GM23338 (cell line): ENCODE data around the gene CAPN14. TPM values are rescaled to one million over a fixed set of nuclear protein-coding genes. Genes with fewer than 3 reads are reported as not detected.

ENCODE experiments used
- ATAC-seq: fragments of 200-7000 bp; cut with Tn5 transposase; 3 replicates; pipeline ENCODE4 v1.9.1; 2020
- DNase-seq: peaks from one replicate; pipeline ENCODE4 v3.0.0-alpha.2; 2015; ENCODE audit warnings: low spot score
- H2AFZ ChIP-seq: fragments of 200-600 bp; sonication (generic); 2 replicates; pipeline ENCODE4 v1.8.0; 2016; ENCODE audit warnings: antibody characterized with exemption, mild to moderate bottlenecking, moderate library complexity
- H3F3A ChIP-seq: fragments of 200-600 bp; sonication (generic); replicated peaks from 2 replicates; pipeline ENCODE4 v1.8.0; 2017; ENCODE audit warnings: antibody characterized with exemption, mixed run types, low read depth
- H3K27ac ChIP-seq: fragments of 200-600 bp; sonication (generic); 2 replicates; pipeline ENCODE4 v1.6.1; 2016; ENCODE audit warnings: low read depth
- H3K27me3 ChIP-seq: fragments of 200-600 bp; sonication (generic); 2 replicates; pipeline ENCODE4 v1.8.0; 2016; ENCODE audit warnings: mild to moderate bottlenecking, mixed run types, moderate library complexity; ENCODE audit not compliant: insufficient read depth
- H3K36me3 ChIP-seq: fragments of 200-600 bp; sonication (generic); 2 replicates; pipeline ENCODE4 v1.8.0; 2016; ENCODE audit warnings: mild to moderate bottlenecking; ENCODE audit not compliant: insufficient read depth
- H3K4me1 ChIP-seq: fragments of 200-600 bp; sonication (generic); 2 replicates; pipeline ENCODE4 v1.8.0; 2016; ENCODE audit warnings: mild to moderate bottlenecking, moderate library complexity; ENCODE audit not compliant: insufficient read depth
- H3K4me2 ChIP-seq: fragments of 200-600 bp; sonication (generic); 2 replicates; pipeline ENCODE4 v1.7.1; 2017; ENCODE audit warnings: mixed run types
- H3K4me3 ChIP-seq: fragments of 200-600 bp; sonication (generic); 2 replicates; pipeline ENCODE4 v1.6.1; 2016; ENCODE audit warnings: mixed run types
- H3K79me2 ChIP-seq: fragments of 200-600 bp; sonication (generic); replicated peaks from 2 replicates; pipeline ENCODE4 v1.8.0; 2017; ENCODE audit warnings: mild to moderate bottlenecking; ENCODE audit not compliant: insufficient read depth
- H3K9me2 ChIP-seq: fragments of 200-600 bp; sonication (generic); 2 replicates; pipeline ENCODE4 v1.8.0; 2017; ENCODE audit not compliant: insufficient read depth
- H4K20me1 ChIP-seq: fragments of 200-600 bp; sonication (generic); replicated peaks from 2 replicates; pipeline ENCODE4 v1.8.0; 2017; ENCODE audit warnings: mild to moderate bottlenecking; ENCODE audit not compliant: insufficient read depth
- H3K27ac Mint-ChIP-seq: 2 replicates; pipeline ENCODE4 v1.8.0; 2020; ENCODE audit warnings: inconsistent platforms, mild to moderate bottlenecking, moderate library complexity, mixed read lengths
- H3K27me3 Mint-ChIP-seq: 3 replicates; pipeline ENCODE4 v1.8.0; 2022; ENCODE audit warnings: low read depth, mild to moderate bottlenecking, moderate library complexity, mixed read lengths, inconsistent platforms; ENCODE audit not compliant: insufficient read depth, poor library complexity
- H3K36me3 Mint-ChIP-seq: 3 replicates; pipeline ENCODE4 v1.8.0; 2021; ENCODE audit warnings: low read depth, mild to moderate bottlenecking, inconsistent platforms, moderate library complexity, mixed read lengths
- H3K4me1 Mint-ChIP-seq: 3 replicates; pipeline ENCODE4 v1.8.0; 2020; ENCODE audit warnings: mild to moderate bottlenecking, inconsistent platforms, mixed read lengths
- H3K4me3 Mint-ChIP-seq: 3 replicates; pipeline ENCODE4 v1.8.0; 2021; ENCODE audit warnings: moderate library complexity, mild to moderate bottlenecking, inconsistent platforms, mixed read lengths
- H3K9me3 Mint-ChIP-seq: 3 replicates; pipeline ENCODE4 v1.8.0; 2020; ENCODE audit warnings: moderate library complexity, mild to moderate bottlenecking, inconsistent platforms, mixed read lengths
- CREB1 ChIP-seq: fragments of 250-450 bp; sonication (Bioruptor Pico); IDR thresholded peaks from 2 replicates; pipeline ENCODE4 v1.5.0; 2020; ENCODE audit warnings: low read depth, mild to moderate bottlenecking, moderate library complexity
- CTCF ChIP-seq, 2 experiments: fragments of 200-600 bp in 1 of 2; sonication (generic) in 1 of 2; conservative IDR thresholded peaks; 2 replicates each; pipeline versions ENCODE4 v1.5.1 to v1.6.1; 2016 to 2017; ENCODE audit warnings: antibody characterized with exemption in 2 of 2, low read depth in 2 of 2, mild to moderate bottlenecking in 2 of 2, moderate library complexity in 1 of 2
- ETS1 ChIP-seq: IDR thresholded peaks from 2 replicates; pipeline ENCODE4 v1.6.1; 2016; ENCODE audit warnings: antibody characterized with exemption
- EZH2 ChIP-seq: fragments of 200-600 bp; sonication (generic); IDR thresholded peaks from one replicate; pipeline ENCODE4 v1.8.0; 2017; ENCODE audit warnings: antibody characterized with exemption, mild to moderate bottlenecking, low read depth; ENCODE audit not compliant: unreplicated experiment
- EZH2phosphoT487 ChIP-seq: fragments of 200-600 bp; sonication (generic); IDR thresholded peaks from one replicate; pipeline ENCODE4 v1.8.1; 2018; ENCODE audit warnings: antibody characterized with exemption; ENCODE audit not compliant: unreplicated experiment
- JUNB ChIP-seq: IDR thresholded peaks from one replicate; pipeline ENCODE4 v1.6.1; 2016; ENCODE audit warnings: antibody characterized with exemption; ENCODE audit not compliant: unreplicated experiment
- NANOG ChIP-seq: IDR thresholded peaks from 2 replicates; pipeline ENCODE4 v1.6.1; 2016; ENCODE audit warnings: antibody characterized with exemption, borderline replicate concordance
- POLR2AphosphoS5 ChIP-seq: IDR thresholded peaks from 2 replicates; pipeline ENCODE4 v1.6.1; 2016; ENCODE audit warnings: antibody characterized with exemption, low read depth
- REST ChIP-seq: IDR thresholded peaks from one replicate; pipeline ENCODE4 v1.6.1; 2018; ENCODE audit warnings: antibody characterized with exemption; ENCODE audit not compliant: unreplicated experiment
- STAT1 ChIP-seq: IDR thresholded peaks from one replicate; pipeline ENCODE4 v1.6.1; 2016; ENCODE audit warnings: antibody characterized with exemption; ENCODE audit not compliant: unreplicated experiment
- ZNF114 ChIP-seq: fragments of 250-450 bp; sonication (Bioruptor Pico); IDR thresholded peaks from 2 replicates; pipeline ENCODE4 v1.5.0; 2020; ENCODE audit warnings: mild to moderate bottlenecking, moderate library complexity
- ZNF331 ChIP-seq: fragments of 250-450 bp; sonication (Bioruptor Pico); IDR thresholded peaks from 2 replicates; pipeline ENCODE4 v1.5.0; 2020; ENCODE audit warnings: low read depth, mild to moderate bottlenecking, moderate library complexity
- ZNF462 ChIP-seq: fragments of 250-450 bp; sonication (Bioruptor Pico); IDR thresholded peaks from 2 replicates; pipeline ENCODE4 v1.5.0; 2020; ENCODE audit warnings: mild to moderate bottlenecking, moderate library complexity
- polyA plus RNA-seq: library from polyadenylated mRNA; unstranded; fragments of >200 nt; fragmentation: Nextera tagmentation; extraction: Ambion mirVana; gene quantifications from 2 replicates; pipeline ENCODE4 v1.2.1, GENCODE V29; 2016
- total RNA-seq: library from RNA; depleted of rRNA; stranded (reverse); fragments of >200 nt; shearing (Covaris generic); gene quantifications from 2 replicates; pipeline ENCODE4 v1.2.3, GENCODE V29; 2014

Gene CAPN14
- total and polyA plus RNA-seq, 2 experiments from 2014 or later: 0.15 TPM; not detected in 1

- peaks cover 4% of the 10 kb centered on the region; the same call in 2 of the 3 replicates for H3K4me1 Mint-ChIP-seq
These were observed 19.6 kb downstream of the CAPN14 start for GRCh38 chr2:31197669-31198068.

More at GRCh38 chr2:31197669-31198068, 19.6 kb downstream of the CAPN14 start:
- H3K27me3 ChIP-seq: no peaks in the 10 kb centered on the region
- no peak overlapping the region for H2AFZ ChIP-seq
- no peaks in the 10 kb centered on the region for H3K79me2 ChIP-seq
- DNase-seq (no peak), ATAC-seq (no peak)
- no peaks in the 10 kb centered on the region for H3K36me3 Mint-ChIP-seq
- H3K4me2 ChIP-seq: no peak overlapping the region
- no peak overlapping the region for H3K4me3 ChIP-seq
- no peaks in the 10 kb centered on the region for H3F3A ChIP-seq
- peaks cover 5% of the 10 kb centered on the region for H3K27me3 Mint-ChIP-seq
- no peak overlapping the region for H3K27ac Mint-ChIP-seq
- no peaks in the 10 kb centered on the region for H4K20me1 ChIP-seq
- H3K4me1 ChIP-seq: no peaks in the 10 kb centered on the region
- no peak overlapping the region for H3K27ac ChIP-seq
- no peak overlapping the region for H3K4me3 Mint-ChIP-seq
- H3K9me2 ChIP-seq: peaks cover 17% of the 10 kb centered on the region; the same call in 1 of the 2 replicates
- H3K36me3 ChIP-seq: no peaks in the 10 kb centered on the region
- TF ChIP-seq JUNB (no peak), ZNF462 (CRISPR knock-in tag) (no peak), EZH2 (no peak), ZNF114 (CRISPR knock-in tag) (no peak), NANOG (no peak), ZNF331 (CRISPR knock-in tag) (no peak), ETS1 (no peak), STAT1 (no peak), POLR2AphosphoS5 (no peak), CTCF (conservative IDR thresholded peaks at IDR 0.05; ENCODE audit: low read depth in 2 of 2) (no peak), EZH2phosphoT487 (no peak), CREB1 (no peak), REST (no peak)
- H3K9me3 Mint-ChIP-seq: no peaks in the 10 kb centered on the region
